IPS-NIHi11 (cell line): Measurements from ENCODE around the gene TMA7.
A peak's percentile ranks its signal among the peaks of the same experiment; 100 is the strongest.

Experiments used
- DNase-seq: peaks from one replicate; pipeline ENCODE4 v3.0.0; 2012; ENCODE audit warnings: mixed read lengths, low spot score

Gene TMA7

GRCh38 chr3:48439820-48440589, at the start of gene TMA7, which contains the start of gene CCDC51:
Gene TMA7, plus strand, starts transcription at chr3:48440257. Its CDS starts 40 bp downstream, at chr3:48440297.
Gene CCDC51, minus strand, starts transcription at chr3:48440119. Its CDS starts 4,991 bp downstream, at chr3:48435128.
- peak; percentile 97 for DNase-seq

- no peak for DNase-seq
Measured at GRCh38 chr3:48394391-48394790, 45.7 kb upstream of the TMA7 start.

- no peak for DNase-seq
Measured at GRCh38 chr3:48395714-48396113, 44.3 kb upstream of the TMA7 start.

- DNase-seq: peak; percentile 17
Measured at GRCh38 chr3:48397767-48398681, 42.0 kb upstream of the TMA7 start.

GRCh38 chr3:48398701-48399386, 41.2 kb upstream of the TMA7 start:
- peak; percentile 33 for DNase-seq

- DNase-seq: peak; percentile 26
Measured at GRCh38 chr3:48399387-48400172, 40.5 kb upstream of the TMA7 start.

- DNase-seq: peak; percentile 88
Measured at GRCh38 chr3:48400824-48401433, 39.1 kb upstream of the TMA7 start.

- DNase-seq: peak; percentile 9
Measured at GRCh38 chr3:48401434-48401901, 38.6 kb upstream of the TMA7 start.

- peak; percentile 33 for DNase-seq
Measured at GRCh38 chr3:48402281-48402732, 37.8 kb upstream of the TMA7 start.

GRCh38 chr3:48402907-48403306, 37.1 kb upstream of the TMA7 start:
- no peak for DNase-seq

- no peak for DNase-seq
Measured at GRCh38 chr3:48403533-48404439, 36.3 kb upstream of the TMA7 start.

GRCh38 chr3:48404440-48405342, 35.4 kb upstream of the TMA7 start:
- DNase-seq: no peak

GRCh38 chr3:48405343-48405881, 34.6 kb upstream of the TMA7 start:
- no peak for DNase-seq

GRCh38 chr3:48405971-48406370, 34.1 kb upstream of the TMA7 start:
- no peak for DNase-seq

GRCh38 chr3:48406443-48407431, 33.3 kb upstream of the TMA7 start:
- DNase-seq: no peak

- DNase-seq: peak; percentile 10
Measured at GRCh38 chr3:48407542-48408099, 32.4 kb upstream of the TMA7 start.

- DNase-seq: peak; percentile 55
Measured at GRCh38 chr3:48408823-48409281, 31.2 kb upstream of the TMA7 start.
